Adrenal gland (tissue), 5 donors: Measurements from ENCODE around the gene ACE.

Experiments
- CTCF ChIP-seq, 6 experiments: fragments of 450-650 bp in 4 of 6; fragments of 200-600 bp in 2 of 6; sonication (generic) in 1 of 6; IDR thresholded peaks; 1 replicate in 5 of 6; 2 replicates in 1 of 6; pipeline versions ENCODE4 v1.5.1 to v1.8.0; 2016 to 2021; ENCODE audit warnings: antibody characterized with exemption in 6 of 6, mild to moderate bottlenecking in 2 of 6, moderate library complexity in 1 of 6
- POLR2A ChIP-seq, 2 donors: fragments of 450-650 bp; IDR thresholded peaks; one replicate each; pipeline ENCODE4 v1.6.1; 2017; ENCODE audit warnings: antibody characterized with exemption in 2 of 2, mild to moderate bottlenecking in 2 of 2, moderate library complexity in 1 of 2
- donor health status: DM: no; HTN: no; CAD: no.

GRCh38 chr17:63493411-63493810 lies 16.6 kb downstream of the ACE start:
- TF ChIP-seq CTCF (IDR thresholded peaks at IDR 0.05) (no peak), POLR2A (IDR thresholded peaks at IDR 0.05) (no peak)
